ENCODE measurements around the gene NFATC1.

NFATC1 gene

GRCh38 chr18:79393181-79393634, 2.5 kb upstream of the NFATC1 start:
- DNase-seq = peak; percentile 28

GRCh38 chr18:79393635-79394533, 1.8 kb upstream of the NFATC1 start:
- DNase-seq = peak; percentile 54

- peak; percentile 52 for DNase-seq
Measured at GRCh38 chr18:79394534-79395307, 1.0 kb upstream of the NFATC1 start.

- DNase-seq = no peak
Measured at GRCh38 chr18:79395308-79395640, 456 bp upstream of the NFATC1 start.

GRCh38 chr18:79396431-79397246, 909 bp downstream of the NFATC1 start:
- DNase-seq = peak; percentile 69

- no peak for DNase-seq
Measured at GRCh38 chr18:79397247-79397829, 1.6 kb downstream of the NFATC1 start.

GRCh38 chr18:79397830-79398761, 2.4 kb downstream of the NFATC1 start:
- peak; percentile 17 for DNase-seq

GRCh38 chr18:79399275-79400081, 3.7 kb downstream of the NFATC1 start:
- peak; percentile 56 for DNase-seq

- DNase-seq = peak; percentile 89
Measured at GRCh38 chr18:79400091-79400590, 4.4 kb downstream of the NFATC1 start.

GRCh38 chr18:79400591-79401381, 5.1 kb downstream of the NFATC1 start:
- peak; percentile 67 for DNase-seq

GRCh38 chr18:79401494-79402208, 5.9 kb downstream of the NFATC1 start:
- DNase-seq = peak; percentile 34

GRCh38 chr18:79402209-79402576, 6.5 kb downstream of the NFATC1 start:
- DNase-seq = no peak

- DNase-seq = peak; percentile 52
Measured at GRCh38 chr18:79402977-79403722, 7.4 kb downstream of the NFATC1 start.

- DNase-seq = no peak
Measured at GRCh38 chr18:79403723-79404566, 8.2 kb downstream of the NFATC1 start.

- DNase-seq = peak; percentile 44
Measured at GRCh38 chr18:79404567-79404910, 8.8 kb downstream of the NFATC1 start.

- peak; percentile 66 for DNase-seq
Measured at GRCh38 chr18:79405019-79405780, 9.5 kb downstream of the NFATC1 start.
